GM21619 (cell line): ENCODE measurements around the gene GOLGA8J.
"Not testable (repeated sequence)": the region's sequence is repeated elsewhere in the genome, so short reads cannot be mapped to it uniquely, and the experiment has no call there.

ENCODE experiments used
- ATAC-seq: cut with Tn5 transposase; IDR thresholded peaks from one replicate; pipeline ENCODE4 v1.9.1; 2021; ENCODE audit not compliant: unreplicated experiment

Gene GOLGA8J

GRCh38 chr15:30082655-30083054, at the start of gene GOLGA8J:
GOLGA8J (plus strand) TSS chr15:30082955; CDS start chr15:30083053, 98 bp downstream.
- not testable (repeated sequence) for ATAC-seq

- no peak for ATAC-seq
Observed at GRCh38 chr15:30033211-30033610, 49.5 kb upstream of the GOLGA8J start.

- ATAC-seq: no peak
Observed at GRCh38 chr15:30033763-30034162, 49.0 kb upstream of the GOLGA8J start.

GRCh38 chr15:30036036-30036703, 46.6 kb upstream of the GOLGA8J start:
- no peak for ATAC-seq

GRCh38 chr15:30038667-30039523, 43.9 kb upstream of the GOLGA8J start:
- no peak for ATAC-seq

- no peak for ATAC-seq
Observed at GRCh38 chr15:30041868-30042267, 40.9 kb upstream of the GOLGA8J start.

- no peak for ATAC-seq
Observed at GRCh38 chr15:30042556-30042955, 40.2 kb upstream of the GOLGA8J start.

GRCh38 chr15:30043211-30043655, 39.5 kb upstream of the GOLGA8J start:
- no peak for ATAC-seq

GRCh38 chr15:30044377-30044776, 38.4 kb upstream of the GOLGA8J start:
- ATAC-seq: no peak

GRCh38 chr15:30044826-30045225, 37.9 kb upstream of the GOLGA8J start:
- ATAC-seq: not testable (repeated sequence)

- ATAC-seq: not testable (repeated sequence)
Observed at GRCh38 chr15:30045248-30046041, 37.3 kb upstream of the GOLGA8J start.

- no peak for ATAC-seq
Observed at GRCh38 chr15:30046430-30046829, 36.3 kb upstream of the GOLGA8J start.

GRCh38 chr15:30055604-30056003, 27.2 kb upstream of the GOLGA8J start:
- ATAC-seq: no peak

GRCh38 chr15:30056166-30056565, 26.6 kb upstream of the GOLGA8J start:
- no peak for ATAC-seq

- ATAC-seq: no peak
Observed at GRCh38 chr15:30059771-30060170, 23.0 kb upstream of the GOLGA8J start.

- ATAC-seq: no peak
Observed at GRCh38 chr15:30062881-30063280, 19.9 kb upstream of the GOLGA8J start.

- ATAC-seq: no peak
Observed at GRCh38 chr15:30063835-30064546, 18.8 kb upstream of the GOLGA8J start.

- ATAC-seq: no peak
Observed at GRCh38 chr15:30065025-30065801, 17.5 kb upstream of the GOLGA8J start.

- ATAC-seq: no peak
Observed at GRCh38 chr15:30068326-30068725, 14.4 kb upstream of the GOLGA8J start.

GRCh38 chr15:30072630-30073029, 10.1 kb upstream of the GOLGA8J start:
- ATAC-seq: no peak
